HG02610 (cell line): ENCODE data around the gene LMBR1L.

ENCODE experiments used
- ATAC-seq: cut with Tn5 transposase; IDR thresholded peaks from one replicate; pipeline ENCODE4 v1.9.1; 2021; ENCODE audit warnings: mild to moderate bottlenecking, moderate library complexity; ENCODE audit not compliant: unreplicated experiment

LMBR1L gene

GRCh38 chr12:49054524-49054923 is 56.1 kb downstream of the LMBR1L start:
- no peak for ATAC-seq

GRCh38 chr12:49054096-49054495 is 56.6 kb downstream of the LMBR1L start:
- no peak for ATAC-seq

- ATAC-seq: no peak
These were observed 58.0 kb downstream of the LMBR1L start for GRCh38 chr12:49052451-49053208.

GRCh38 chr12:49051777-49052438 is 58.7 kb downstream of the LMBR1L start:
- no peak for ATAC-seq

GRCh38 chr12:49051373-49051764 is 59.3 kb downstream of the LMBR1L start:
- ATAC-seq: no peak

- no peak for ATAC-seq
These were observed 59.9 kb downstream of the LMBR1L start for GRCh38 chr12:49050507-49051372.

GRCh38 chr12:49049566-49050224 is 61.0 kb downstream of the LMBR1L start:
- ATAC-seq: no peak

GRCh38 chr12:49048953-49049352 is 61.7 kb downstream of the LMBR1L start:
- no peak for ATAC-seq
